ENCODE results near the gene MKNK1.
A peak's percentile ranks its signal among the peaks of the same experiment; 100 is the strongest.

The MKNK1 gene

GRCh38 chr1:46595127-46595526 lies 8.9 kb downstream of the MKNK1 start:
- DNase-seq (ENCODE audit: low read depth), result no peak

DNA sequence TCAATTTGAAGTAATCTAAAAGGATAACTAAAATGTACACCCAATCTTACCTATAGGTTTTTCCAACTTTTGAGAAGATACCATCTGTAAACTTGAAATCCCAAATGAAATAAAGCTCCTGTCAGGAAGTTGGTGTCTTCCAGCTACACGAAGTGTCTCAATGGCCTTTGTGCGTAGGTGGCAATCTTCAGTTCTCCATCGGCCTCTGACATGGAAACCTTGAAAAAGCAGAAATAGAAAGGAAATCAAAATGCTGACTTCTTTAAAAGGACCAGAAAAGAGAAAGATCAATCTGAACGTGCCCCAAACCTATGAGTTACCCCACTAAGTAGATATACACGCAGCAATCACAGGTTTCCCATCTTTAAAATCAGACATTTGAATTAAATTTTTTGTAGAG lies 10.0 kb downstream of the MKNK1 start:
- DNase-seq (ENCODE audit: low read depth), result no peak

DNA sequence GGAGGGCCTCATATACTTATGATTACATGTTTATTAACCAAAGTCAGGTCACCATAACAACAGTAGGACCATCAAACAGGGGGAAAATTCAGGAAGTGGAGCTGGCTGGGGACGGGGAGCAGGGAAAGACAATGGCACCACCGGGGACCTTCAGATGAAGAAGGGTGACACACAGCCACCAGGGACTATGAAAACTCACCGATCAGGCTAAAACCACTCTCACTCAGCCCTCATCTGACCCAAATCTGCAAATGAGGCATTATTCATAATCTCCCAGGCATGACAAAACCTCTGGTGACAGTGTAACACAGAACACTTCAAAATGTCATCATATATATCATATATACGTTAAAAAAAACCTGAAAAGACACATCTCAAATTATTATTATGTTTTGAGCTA lies 11.2 kb downstream of the MKNK1 start:
- DNase-seq (ENCODE audit: low read depth), result no peak

DNA sequence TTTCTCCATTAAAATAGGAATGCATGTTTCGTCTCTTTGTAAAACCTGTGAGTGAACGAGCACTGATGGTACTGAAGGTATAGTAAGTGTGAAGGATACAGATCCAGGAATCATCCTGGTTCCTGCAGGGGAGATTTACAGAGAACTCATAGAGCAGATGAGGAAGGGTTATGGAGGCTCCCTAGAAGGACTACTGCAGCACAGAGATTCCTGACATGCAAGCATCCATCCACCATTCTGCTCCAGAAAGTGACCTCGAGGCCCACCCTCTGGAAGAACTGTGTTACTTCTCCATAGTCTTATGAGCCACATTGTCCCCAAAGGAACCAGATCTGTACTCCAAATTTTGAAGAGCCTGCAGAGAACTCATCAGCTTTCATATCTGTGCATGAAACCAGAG lies 14.5 kb downstream of the MKNK1 start:
- no peak for DNase-seq (ENCODE audit: low read depth)

GRCh38 chr1:46587069-46587468 lies 17.0 kb downstream of the MKNK1 start:
- DNase-seq (ENCODE audit: low read depth), result no peak

DNA sequence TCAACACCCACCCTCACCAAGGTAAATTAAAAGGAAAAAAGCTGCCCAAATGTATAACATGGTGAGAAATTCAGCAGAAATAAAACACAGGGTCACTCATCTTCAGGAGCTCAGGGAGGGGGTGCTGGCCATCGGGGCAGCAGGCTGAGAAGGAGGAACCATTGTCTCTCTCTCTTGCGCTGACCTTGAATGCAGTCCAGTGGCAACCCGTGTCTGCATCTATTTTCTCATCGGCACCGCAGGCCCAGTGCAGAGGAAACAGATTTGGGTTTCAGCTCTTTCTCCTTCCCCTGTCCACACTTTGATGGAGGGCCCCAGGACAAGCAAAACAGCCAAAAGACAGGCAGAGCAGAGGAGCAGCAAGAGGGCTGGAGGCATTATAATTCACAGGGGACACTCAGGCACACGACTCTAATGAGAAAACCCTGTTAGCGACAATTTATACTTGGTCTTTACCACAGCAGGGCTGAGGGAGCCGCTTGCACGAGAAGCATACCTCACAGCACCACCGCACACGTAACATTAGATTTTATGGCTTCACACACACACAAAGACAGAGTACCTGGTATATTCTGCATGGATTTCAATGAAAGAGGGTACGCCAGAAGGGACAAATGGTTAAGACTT lies 18.6 kb downstream of the MKNK1 start:
- DNase-seq (ENCODE audit: low read depth), result no peak

- no peak for DNase-seq (ENCODE audit: low read depth)
These were observed 20.6 kb downstream of the MKNK1 start for GRCh38 chr1:46583494-46583893.

DNA sequence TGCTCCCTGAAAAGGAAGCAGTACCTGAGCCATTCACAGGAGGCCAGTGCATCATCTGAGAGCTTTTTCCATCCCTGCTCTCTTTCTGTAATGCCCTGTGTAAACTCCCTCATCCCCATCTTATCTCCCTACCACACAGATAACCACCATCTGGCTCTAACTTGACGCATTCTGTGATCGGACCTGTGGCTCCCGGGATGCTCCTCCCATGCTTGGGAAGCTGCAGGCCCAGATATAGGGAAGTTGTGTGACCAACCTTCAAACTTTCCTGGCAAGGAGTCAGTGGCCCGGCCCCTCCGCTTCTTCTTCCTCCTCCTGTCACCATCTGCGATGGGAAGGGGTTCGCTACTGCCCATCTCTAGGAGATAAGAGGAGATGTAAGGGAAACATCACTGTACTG lies 21.1 kb downstream of the MKNK1 start:
- DNase-seq (ENCODE audit: low read depth), result no peak

DNA sequence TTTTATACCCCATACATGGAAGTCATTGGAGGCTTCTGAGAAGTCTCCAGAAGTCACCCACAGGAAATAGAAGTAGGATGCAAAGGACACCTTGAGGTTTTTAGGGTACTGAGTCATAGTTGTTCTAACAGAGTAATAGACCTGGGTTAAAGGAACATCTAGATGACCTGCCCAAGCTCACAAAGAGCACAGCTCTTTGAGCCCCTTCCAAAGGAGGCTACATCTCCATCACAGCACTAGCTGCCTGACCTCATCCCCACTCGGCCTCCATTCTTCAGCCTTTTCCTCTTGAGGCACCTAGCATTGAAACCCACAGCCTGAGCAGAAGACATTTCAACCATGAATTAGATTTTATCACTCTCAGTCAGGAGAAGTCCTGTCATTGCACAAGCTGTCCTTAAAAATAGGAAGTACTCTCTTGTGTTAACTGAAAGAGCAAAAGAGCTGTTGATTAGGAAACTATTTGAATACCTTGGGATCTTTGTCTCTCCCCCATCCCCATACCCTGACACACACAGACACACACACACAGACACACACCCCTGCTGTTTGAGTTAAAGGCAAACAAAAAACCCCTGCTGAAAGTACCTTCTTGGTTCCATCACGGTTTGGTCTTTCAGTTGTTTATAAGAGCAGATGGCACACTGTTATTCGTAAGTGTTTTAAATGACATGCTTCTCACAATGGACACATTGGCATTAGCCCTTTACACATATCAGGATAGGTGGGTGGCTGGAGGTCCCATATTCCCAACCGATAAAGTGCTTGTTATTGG lies 22.2 kb downstream of the MKNK1 start:
- no peak for DNase-seq (ENCODE audit: low read depth)

DNA sequence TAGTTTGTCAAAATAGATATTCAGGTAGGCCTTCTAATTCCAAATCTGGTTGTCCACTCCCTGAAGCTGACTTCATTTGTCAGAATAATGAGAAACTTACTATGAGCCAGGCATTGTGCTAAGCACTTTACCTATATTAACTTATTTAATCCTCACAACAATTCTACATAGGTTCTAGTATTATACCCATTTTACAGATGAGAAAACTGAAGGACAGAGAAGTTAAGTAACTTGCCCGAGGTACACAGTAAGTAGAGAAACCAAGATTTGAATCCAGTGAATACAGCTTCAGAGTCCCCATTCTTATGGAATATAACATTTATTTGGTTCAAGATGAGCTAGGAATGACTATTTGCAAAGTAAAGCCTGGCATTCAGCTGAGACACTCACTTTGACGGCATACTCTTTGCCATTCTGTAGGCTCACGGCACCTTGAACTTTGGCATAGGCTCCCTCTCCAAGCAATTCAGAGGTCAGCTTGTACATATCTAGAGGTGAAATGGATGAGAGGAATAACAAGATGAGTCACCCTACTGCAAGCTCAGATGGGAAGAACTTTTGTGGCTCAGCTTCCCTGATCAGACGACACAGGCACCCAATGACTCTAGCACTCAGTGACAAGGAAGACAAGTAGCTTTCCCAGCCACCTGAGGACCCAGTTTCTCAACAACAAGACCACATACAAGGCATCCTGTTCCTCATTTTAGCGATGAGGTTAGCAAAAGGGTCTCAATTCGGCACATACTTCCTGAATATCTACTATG lies 23.7 kb downstream of the MKNK1 start:
- peak; percentile 24 for DNase-seq (ENCODE audit: low read depth)

GRCh38 chr1:46577671-46578070 lies 26.4 kb downstream of the MKNK1 start:
- no peak for DNase-seq (ENCODE audit: low read depth)

DNA sequence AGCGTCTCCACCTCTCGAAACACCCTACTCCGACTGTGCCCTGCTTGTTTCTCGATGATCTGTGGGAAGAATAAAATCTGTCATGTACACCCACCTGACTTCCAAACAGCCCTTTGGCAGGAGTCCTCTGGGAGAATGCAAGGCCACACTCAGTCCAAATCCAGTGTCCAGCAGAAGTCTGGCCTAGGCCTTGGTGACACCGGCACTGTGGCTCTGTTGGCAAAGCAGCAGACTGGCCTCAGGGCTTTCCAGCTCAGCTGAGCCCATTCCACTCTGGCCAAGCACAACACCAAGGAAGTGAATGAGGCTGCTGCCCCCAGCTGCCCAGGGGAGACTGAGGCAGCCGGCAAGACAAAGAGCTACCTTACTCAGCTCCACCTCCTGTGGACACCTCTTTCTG lies 27.5 kb downstream of the MKNK1 start:
- DNase-seq (ENCODE audit: low read depth), result no peak

- DNase-seq (ENCODE audit: low read depth), result no peak
These were observed 28.3 kb downstream of the MKNK1 start for GRCh38 chr1:46575778-46576177.

- DNase-seq (ENCODE audit: low read depth), result no peak
These were observed 28.8 kb downstream of the MKNK1 start for GRCh38 chr1:46575300-46575699.

GRCh38 chr1:46571691-46572225 lies 32.3 kb downstream of the MKNK1 start:
- no peak for DNase-seq (ENCODE audit: low read depth)

- DNase-seq (ENCODE audit: low read depth), result no peak
These were observed 34.0 kb downstream of the MKNK1 start for GRCh38 chr1:46569884-46570725.

DNA sequence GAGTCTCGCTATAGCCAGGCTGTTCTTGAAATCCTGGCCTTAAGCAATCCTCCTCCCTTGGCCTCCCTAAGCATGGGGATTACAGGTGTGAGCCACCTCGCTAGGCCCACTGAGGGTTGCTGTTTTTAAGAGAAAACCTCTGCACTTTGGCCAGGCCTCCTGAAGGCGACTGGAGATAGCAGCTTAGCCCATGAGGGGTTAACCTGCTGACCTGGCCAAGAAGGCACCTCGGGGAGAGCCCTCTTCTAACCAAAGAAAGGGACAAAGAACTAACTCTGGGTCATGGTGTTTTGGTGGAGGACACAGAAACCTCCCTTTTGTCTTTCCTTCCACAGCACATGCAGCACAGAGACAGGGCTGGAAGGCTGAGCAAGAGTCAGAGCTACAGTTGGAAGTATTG lies 35.0 kb downstream of the MKNK1 start:
- no peak for DNase-seq (ENCODE audit: low read depth)

- no peak for DNase-seq (ENCODE audit: low read depth)
These were observed 35.6 kb downstream of the MKNK1 start for GRCh38 chr1:46568461-46568891.

GRCh38 chr1:46563341-46563740 lies 40.7 kb downstream of the MKNK1 start:
- no peak for DNase-seq (ENCODE audit: low read depth)

DNA sequence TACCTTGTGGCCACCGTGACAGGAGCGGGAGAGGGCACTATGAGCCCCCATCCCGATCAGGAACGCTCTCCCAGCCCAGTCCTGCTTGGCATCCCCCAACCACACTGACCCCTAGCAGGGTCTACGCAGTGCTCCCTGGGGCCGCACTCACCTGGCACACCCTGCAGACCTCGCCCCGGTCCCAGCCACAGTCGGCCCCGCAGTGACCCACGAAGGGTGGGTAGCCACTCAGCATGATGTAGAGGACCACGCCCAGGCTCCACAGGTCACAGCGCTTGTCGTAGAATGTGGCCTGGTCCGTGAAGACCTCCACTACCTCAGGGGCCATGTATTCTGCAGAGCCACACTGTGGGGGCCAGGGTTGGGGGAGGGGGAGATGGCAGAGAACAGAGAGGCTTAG lies 41.6 kb downstream of the MKNK1 start:
- no peak for DNase-seq (ENCODE audit: low read depth)

DNA sequence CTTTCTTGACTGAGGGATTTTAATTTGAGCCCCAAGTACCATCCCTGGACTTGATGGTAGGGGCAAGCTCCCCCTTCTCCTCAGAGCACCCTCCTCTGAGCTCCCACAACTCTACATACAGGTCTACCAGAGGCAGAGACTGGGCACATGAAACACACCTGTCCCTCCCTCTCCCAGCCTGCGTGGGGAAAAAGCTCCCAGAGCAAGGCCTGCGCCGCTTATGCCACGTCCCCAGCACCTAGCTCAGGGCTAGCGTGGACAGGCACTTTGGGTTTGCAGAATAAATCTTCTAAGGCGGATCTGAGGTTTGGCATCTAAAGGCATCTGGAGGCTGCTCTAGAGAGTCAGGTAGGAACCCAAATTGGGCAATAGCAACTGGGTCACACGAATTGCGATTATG lies 45.1 kb downstream of the MKNK1 start:
- no peak for DNase-seq (ENCODE audit: low read depth)
